Lung (tissue), 12 donors: ENCODE measurements around the gene JPH3. TPM values are rescaled to one million over a fixed set of nuclear protein-coding genes. Genes with fewer than 3 reads are reported as not detected.

Experiments used
- ATAC-seq: fragments of 200-7000 bp; cut with Tn5 transposase; one replicate; pipeline ENCODE4 v1.9.1; 2020; ENCODE audit warnings: moderate number of reproducible peaks; ENCODE audit not compliant: insufficient read depth, low FRiP score
- DNase-seq, 3 donors: peaks; one replicate each; pipeline ENCODE4 v3.0.0-alpha.2; 2013 to 2017
- H3K27ac ChIP-seq, 2 donors: one replicate each; pipeline ENCODE4 v1.5.1; 2013; ENCODE audit warnings: mild to moderate bottlenecking in 2 of 2, moderate library complexity in 2 of 2, control low read depth in 1 of 2, inconsistent platforms in 1 of 2, low read depth in 1 of 2, low read length in 1 of 2
- H3K27me3 ChIP-seq, 3 donors: one replicate each; pipeline ENCODE4 v1.5.1; 2013; ENCODE audit warnings: low read length in 2 of 3; ENCODE audit not compliant: control insufficient read depth in 3 of 3, insufficient read depth in 3 of 3
- H3K36me3 ChIP-seq, 4 donors: one replicate each; pipeline ENCODE4 v1.5.1; 2013; ENCODE audit warnings: low read length in 4 of 4, mild to moderate bottlenecking in 1 of 4, moderate library complexity in 1 of 4; ENCODE audit not compliant: control insufficient read depth in 4 of 4, insufficient read depth in 4 of 4
- H3K4me1 ChIP-seq, 5 donors: one replicate each; pipeline ENCODE4 v1.5.1; 2013; ENCODE audit warnings: low read length in 5 of 5, mild to moderate bottlenecking in 2 of 5, moderate library complexity in 1 of 5; ENCODE audit not compliant: control insufficient read depth in 5 of 5, insufficient read depth in 5 of 5
- H3K4me3 ChIP-seq: one replicate; pipeline ENCODE4 v1.5.1; 2013; ENCODE audit warnings: mild to moderate bottlenecking, control low read depth, moderate library complexity
- H3K9ac ChIP-seq, 2 donors: one replicate each; pipeline ENCODE4 v1.5.1; 2013; ENCODE audit warnings: low read length in 2 of 2, control low read depth in 1 of 2; ENCODE audit not compliant: insufficient read depth in 1 of 2
- H3K9me3 ChIP-seq, 4 donors: one replicate each; pipeline ENCODE4 v1.5.1; 2013; ENCODE audit warnings: low read length in 3 of 4, mild to moderate bottlenecking in 1 of 4, moderate library complexity in 1 of 4; ENCODE audit not compliant: control insufficient read depth in 4 of 4, insufficient read depth in 3 of 4
- WGBS, 2 donors: extraction: QIAGEN DNeasy Blood & Tissue Kit; methylation state at CpG; one replicate each; pipeline ENCODE4 v1.1.7; 2013; 5-methylcytosine and 5-hydroxymethylcytosine counted together
- polyA plus RNA-seq, 2 donors: library from polyadenylated mRNA; stranded (reverse); fragments of 200-250 nt; gene quantifications; one replicate each; pipeline ENCODE4 v1.2.1, GENCODE V29; 2013
- total RNA-seq, 2 donors: library from RNA; depleted of rRNA in 1 of 2; stranded (reverse); fragments of >200 nt in 1 of 2; gene quantifications; one replicate each; pipeline ENCODE4 v1.2.1, GENCODE V29; 2014 to 2021
- TF ChIP-seq, protein P1 (sequence below): IDR thresholded peaks from 2 replicates; pipeline ENCODE4 v1.5.1; 2012; ENCODE audit warnings: mild to moderate bottlenecking; ENCODE audit errors: control extremely low read depth, extremely low read depth
- donor health status: control.
- donor health status: control.
- donor health status: Bipolar disorder and iron deficiency.
- donor health status: healthy.
- donor health status: DM: yes; HTN: yes; CAD: no.

The JPH3 gene
- total and polyA plus RNA-seq, 4 donors, result 0.04 to 0.68 (median 0.13) TPM

DNA sequence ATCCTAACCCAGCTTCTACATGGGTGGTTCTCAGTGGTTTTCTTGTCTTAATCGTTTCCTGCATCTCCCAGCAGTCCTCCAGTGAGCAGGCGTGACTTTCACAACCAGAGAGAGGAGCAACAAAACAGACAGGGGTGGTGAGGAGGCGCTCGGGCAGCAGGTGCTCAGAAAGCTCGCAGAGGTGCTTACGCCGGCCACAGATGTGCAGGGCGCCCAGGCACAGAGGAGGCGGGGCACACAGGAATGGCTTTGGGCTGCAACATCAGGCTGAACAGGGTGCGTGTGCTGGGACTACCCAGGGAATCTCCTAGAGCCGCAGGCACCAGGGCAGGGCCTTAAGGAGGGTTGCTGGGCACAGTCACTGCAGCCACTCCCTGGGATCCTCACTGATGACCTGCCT lies 130.9 kb downstream of the JPH3 start:
- Histone ChIP-seq H3K27me3 (no peaks in the 10 kb centered on the region), H3K27ac (no peak overlapping the region), H3K9me3 (no peaks in the 10 kb centered on the region), H3K4me3 (no peak overlapping the region), H3K36me3 (peaks cover 3 to 26% (median 11%) of the 10 kb centered on the region in 4 donors), H3K9ac (no peak overlapping the region), H3K4me1 (peaks cover 0 to 3% (median 0%) of the 10 kb centered on the region in 5 donors)
- WGBS, 2 donors, result 85 to 86% methylated on average over 11 of the region's 11 CpGs
- TF ChIP-seq, protein P1, sequence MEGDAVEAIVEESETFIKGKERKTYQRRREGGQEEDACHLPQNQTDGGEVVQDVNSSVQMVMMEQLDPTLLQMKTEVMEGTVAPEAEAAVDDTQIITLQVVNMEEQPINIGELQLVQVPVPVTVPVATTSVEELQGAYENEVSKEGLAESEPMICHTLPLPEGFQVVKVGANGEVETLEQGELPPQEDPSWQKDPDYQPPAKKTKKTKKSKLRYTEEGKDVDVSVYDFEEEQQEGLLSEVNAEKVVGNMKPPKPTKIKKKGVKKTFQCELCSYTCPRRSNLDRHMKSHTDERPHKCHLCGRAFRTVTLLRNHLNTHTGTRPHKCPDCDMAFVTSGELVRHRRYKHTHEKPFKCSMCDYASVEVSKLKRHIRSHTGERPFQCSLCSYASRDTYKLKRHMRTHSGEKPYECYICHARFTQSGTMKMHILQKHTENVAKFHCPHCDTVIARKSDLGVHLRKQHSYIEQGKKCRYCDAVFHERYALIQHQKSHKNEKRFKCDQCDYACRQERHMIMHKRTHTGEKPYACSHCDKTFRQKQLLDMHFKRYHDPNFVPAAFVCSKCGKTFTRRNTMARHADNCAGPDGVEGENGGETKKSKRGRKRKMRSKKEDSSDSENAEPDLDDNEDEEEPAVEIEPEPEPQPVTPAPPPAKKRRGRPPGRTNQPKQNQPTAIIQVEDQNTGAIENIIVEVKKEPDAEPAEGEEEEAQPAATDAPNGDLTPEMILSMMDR, result no peak
- DNase-seq (no peak), ATAC-seq (no peak)

DNA sequence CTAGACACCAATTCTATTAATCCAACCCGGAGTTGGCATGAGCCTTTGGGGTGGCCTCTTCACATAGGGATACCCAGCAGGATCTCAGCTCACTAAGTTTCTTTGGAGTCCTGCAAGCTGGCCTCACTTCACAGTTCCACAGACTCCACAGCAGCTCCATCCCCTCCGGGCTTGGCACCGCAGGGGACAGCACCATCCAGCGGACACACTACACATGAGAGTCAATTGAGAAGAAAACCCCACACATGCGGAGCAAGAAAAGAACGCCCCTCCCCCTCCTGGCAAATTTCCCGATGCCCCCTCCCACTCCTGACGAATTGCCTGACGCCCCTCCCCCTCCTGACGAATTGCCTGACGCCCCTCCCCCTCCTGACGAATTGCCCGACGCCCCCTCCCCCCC lies 132.3 kb downstream of the JPH3 start:
- Histone ChIP-seq H3K4me3 (no peak overlapping the region), H3K9ac (no peak overlapping the region), H3K9me3 (no peaks in the 10 kb centered on the region), H3K4me1 (peaks cover 0 to 3% (median 0%) of the 10 kb centered on the region in 5 donors), H3K27ac (no peak overlapping the region), H3K36me3 (peaks cover 3 to 19% (median 9%) of the 10 kb centered on the region in 4 donors), H3K27me3 (no peaks in the 10 kb centered on the region)
- DNase-seq (no peak), ATAC-seq (no peak)
- 82 to 89% methylated on average over 14 of the region's 14 CpGs for WGBS, 2 donors
- TF ChIP-seq, protein P1, result no peak

DNA sequence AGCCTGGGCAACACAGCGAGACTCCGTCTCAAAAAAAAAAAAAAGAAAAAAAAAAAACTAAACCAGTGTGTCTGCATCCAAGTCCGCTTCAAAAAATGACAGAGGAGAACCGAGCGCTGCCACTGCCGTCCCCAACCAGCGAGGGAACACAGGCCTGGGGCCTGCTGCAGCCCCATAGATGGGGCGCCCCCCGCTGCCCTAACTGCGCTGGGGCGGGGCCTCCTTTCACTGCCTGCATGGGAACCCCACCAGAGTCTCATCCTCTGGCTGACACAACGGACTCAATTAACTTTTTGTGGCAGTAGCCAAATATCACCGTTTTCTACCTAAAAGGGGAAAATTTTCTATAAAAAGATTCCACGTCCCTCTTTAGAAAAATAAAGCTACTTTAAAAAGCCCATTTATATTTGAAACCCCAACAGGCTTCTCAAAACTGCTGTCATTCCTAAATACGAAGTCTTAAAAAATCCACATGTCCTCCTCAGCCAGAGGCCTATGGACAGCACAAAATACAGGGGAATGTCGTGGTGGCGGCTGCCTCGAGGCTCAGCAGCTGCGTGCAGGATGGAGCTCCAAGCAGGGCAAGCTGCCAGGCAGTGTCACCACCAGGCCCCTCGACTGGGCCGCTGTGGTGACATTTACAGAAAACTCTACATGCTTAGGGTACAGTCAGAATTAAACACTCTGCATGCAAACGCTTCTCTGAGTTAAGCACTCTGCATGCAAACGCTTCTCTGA lies 133.1 kb downstream of the JPH3 start:
- Histone ChIP-seq H3K36me3 (peaks cover under 1 to 19% (median 7%) of the 10 kb centered on the region in 4 donors), H3K27ac (no peak overlapping the region), H3K4me1 (peaks cover 0 to 3% (median 0%) of the 10 kb centered on the region in 5 donors), H3K9ac (no peak overlapping the region), H3K9me3 (no peaks in the 10 kb centered on the region), H3K4me3 (no peak overlapping the region), H3K27me3 (no peaks in the 10 kb centered on the region)
- DNase-seq (peak; percentile 61 to 76 (median 65)), ATAC-seq (no peak)
- WGBS, 2 donors, result 91% methylated on average over 21 to 23 of the region's 23 CpGs
- TF ChIP-seq, protein P1, result no peak
